ENCODE data around the gene RFX6.
"Not testable (repeated sequence)": the region's sequence is repeated elsewhere in the genome, so short reads cannot be mapped to it uniquely, and the experiment has no call there.

Gene RFX6, protein sequence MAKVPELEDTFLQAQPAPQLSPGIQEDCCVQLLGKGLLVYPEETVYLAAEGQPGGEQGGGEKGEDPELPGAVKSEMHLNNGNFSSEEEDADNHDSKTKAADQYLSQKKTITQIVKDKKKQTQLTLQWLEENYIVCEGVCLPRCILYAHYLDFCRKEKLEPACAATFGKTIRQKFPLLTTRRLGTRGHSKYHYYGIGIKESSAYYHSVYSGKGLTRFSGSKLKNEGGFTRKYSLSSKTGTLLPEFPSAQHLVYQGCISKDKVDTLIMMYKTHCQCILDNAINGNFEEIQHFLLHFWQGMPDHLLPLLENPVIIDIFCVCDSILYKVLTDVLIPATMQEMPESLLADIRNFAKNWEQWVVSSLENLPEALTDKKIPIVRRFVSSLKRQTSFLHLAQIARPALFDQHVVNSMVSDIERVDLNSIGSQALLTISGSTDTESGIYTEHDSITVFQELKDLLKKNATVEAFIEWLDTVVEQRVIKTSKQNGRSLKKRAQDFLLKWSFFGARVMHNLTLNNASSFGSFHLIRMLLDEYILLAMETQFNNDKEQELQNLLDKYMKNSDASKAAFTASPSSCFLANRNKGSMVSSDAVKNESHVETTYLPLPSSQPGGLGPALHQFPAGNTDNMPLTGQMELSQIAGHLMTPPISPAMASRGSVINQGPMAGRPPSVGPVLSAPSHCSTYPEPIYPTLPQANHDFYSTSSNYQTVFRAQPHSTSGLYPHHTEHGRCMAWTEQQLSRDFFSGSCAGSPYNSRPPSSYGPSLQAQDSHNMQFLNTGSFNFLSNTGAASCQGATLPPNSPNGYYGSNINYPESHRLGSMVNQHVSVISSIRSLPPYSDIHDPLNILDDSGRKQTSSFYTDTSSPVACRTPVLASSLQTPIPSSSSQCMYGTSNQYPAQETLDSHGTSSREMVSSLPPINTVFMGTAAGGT

DNA sequence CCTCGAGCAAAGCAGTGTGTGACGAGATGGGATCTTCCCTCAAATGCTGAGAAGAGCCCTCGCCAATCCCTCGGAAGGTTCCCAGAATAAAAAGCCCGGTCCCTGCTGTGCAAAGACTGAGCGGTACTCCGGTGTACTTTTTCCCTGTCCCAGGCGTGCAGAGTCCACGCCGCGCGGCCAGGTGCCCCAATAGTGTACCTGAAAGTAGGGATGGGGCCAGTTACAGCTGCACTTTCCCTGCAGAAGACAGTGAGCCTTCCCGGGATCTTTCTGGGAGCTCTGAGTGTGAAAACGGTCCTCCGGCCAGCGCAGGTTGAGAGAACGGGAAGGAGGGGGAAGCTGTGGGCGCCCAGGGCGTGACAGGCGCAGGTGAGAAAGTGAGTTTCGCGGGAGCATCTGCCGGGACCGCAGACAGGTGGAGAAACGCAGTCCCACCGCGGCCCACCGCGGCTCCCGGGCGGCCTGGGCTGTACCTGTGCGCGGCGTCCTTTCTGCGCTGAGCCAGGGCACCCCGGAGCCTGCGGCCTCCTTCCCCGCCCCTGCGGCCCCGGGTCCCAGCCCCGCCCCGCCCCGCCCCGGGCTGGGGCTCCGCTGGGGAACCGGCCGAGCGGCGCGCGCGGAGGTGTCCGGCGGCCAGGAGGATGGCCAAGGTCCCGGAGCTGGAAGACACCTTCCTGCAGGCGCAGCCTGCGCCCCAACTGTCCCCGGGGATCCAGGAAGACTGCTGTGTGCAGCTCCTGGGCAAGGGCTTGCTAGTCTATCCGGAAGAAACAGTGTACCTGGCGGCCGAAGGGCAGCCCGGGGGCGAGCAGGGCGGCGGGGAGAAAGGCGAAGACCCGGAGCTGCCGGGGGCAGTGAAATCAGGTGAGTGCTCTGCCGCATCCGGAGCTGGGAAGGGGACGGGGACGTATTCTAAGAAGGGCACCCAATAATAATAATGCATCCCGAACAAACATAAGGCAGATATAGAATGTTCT lies at the start of gene RFX6:
Gene RFX6, plus strand, starts transcription at position 608 of the 977 bp plus-strand sequence. Its CDS starts 34 bp downstream, at position 642.
- no peak for DNase-seq

DNA sequence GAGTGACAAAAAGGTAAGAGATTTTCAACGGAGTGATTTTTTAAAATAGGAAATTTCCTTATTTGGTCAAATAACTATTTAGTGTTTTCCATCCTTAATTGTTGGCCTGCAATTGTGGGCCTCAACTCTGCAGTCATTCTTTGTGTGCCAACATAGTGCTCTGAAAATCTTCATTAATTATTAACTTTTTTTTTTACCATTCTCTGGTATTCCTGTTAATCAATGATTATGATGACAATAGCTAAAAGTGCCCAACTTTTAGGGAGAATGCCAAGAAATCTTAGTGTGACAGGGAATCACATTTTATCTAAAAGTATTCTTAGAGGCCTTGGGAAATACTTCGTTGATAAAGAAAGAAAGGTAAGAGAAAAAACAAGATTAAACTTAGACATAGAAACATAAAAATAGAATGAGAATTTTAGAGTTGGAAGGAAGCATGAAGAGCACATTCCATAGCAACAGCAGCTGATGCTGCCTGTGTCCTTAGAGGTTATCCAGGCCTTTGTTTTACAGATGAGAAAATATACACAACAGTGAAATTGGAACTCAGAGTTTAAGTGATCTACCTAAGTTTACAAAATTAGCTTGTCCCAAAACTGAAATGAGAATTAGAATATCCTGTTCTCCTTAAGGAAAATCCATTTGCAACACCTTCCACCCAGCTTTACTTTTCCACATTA lies 49.3 kb upstream of the RFX6 start:
- no peak for DNase-seq

DNA sequence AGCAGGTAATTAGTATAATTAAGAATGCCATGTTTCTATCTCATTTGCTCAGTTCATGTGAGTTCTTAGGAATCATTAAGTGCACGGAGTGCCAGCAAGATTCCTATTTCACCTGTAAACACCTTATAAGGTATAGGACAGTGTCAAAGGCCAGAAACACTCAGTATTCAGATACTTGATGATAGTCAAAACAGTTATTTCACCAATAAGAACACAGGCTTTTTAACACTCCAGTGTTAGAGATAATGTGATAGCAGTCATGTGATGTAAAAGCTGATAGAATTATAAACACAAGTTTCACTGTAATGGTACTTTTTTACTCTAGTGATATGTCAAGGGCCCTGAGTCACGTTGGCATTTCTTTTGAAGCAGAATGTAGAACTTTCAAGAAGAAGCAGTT lies 48.1 kb upstream of the RFX6 start, which contains the start of gene GPRC6A:
Gene GPRC6A, minus strand, starts transcription at position 101 of the 400 bp plus-strand sequence. Its CDS starts 70 bp downstream, at position 31.
- DNase-seq = no peak

DNA sequence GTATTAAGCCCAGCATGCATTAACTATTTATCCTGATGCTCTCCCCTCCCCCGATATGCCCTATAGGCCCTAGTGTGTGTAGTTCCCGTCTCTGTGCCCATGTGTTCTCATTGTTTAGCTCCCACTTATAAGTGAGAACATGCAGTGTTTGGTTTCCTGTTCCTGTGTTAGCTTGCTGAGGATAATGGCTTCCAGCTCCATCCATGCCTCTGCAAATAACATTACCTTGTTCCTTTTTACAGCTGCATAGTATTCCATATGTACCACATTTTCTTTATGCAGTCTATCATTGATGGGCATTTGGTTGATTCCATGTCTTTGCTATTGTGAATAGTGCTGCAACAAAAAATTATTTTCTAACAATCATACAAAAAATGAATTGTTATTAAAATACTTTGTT lies 42.5 kb upstream of the RFX6 start:
- not testable (repeated sequence) for DNase-seq

DNA sequence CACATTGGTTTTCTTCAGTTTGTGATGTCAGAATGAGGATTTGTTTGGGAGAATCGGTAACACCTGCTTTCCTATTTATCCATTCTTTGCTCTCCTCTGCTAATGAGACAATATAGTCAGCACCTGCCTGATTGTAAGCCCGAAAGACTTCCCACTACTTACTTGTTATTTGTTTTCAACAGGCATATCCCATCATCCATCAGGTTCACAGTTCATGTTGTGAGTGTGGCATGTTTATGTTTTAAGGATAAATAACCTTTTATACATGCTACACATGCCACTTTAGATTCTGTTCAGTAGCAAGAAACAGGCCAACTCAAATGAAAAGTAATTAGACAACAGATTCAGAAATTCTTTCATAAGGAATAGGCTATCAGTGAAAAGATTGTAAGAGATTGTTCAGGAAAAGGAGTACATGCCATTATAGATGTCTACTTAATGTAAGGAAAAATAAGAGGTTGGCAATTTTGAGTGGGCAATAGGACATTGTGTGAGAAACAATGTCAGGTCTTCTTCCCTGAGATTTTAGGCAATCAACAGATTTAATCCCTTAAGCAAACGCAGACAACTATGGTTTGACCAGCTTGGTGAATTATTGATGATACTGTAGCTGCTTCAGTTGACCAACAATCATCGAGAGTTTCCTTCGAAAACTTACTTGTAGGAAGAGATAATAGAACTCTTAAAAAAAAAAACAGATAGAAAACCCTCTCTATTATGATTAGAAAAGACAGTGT lies 40.3 kb upstream of the RFX6 start:
- no peak for DNase-seq

DNA sequence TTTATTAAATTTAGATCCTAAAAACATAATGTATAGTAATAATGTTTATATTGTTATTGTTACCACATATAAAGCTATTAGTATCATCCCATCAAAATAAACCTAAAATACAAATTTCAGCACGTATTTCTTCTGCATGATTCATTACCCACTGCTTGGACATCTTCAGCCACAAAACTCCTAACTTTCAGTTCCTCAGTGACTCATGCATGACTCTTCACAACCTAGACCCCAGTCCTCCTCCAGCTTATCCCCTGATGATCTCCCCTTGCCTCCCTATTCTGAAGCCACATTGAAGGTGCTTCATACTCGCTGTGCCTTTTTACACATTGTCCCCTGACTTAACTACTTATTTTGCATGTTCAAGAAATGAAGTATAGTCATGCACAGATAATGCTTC lies 37.0 kb upstream of the RFX6 start:
- DNase-seq = no peak

DNA sequence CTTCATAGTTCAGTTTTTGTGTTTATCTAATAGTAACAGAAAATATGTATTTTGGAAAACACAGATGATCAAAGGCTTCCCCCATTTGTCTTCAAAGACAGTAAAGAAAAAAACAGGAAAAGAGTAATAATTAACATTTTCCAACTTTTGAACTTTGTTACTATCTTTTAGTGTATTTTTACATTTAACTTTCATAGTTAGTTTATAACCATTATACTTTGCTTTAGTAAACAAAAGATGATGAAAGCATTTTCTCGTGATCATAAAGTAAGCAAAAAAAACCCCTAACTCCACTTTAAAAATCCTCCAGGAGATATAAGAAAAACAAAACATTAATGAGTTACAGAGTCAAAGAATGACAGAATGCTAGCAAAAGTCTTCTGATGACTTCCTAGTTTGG lies 34.6 kb upstream of the RFX6 start:
- no peak for DNase-seq

DNA sequence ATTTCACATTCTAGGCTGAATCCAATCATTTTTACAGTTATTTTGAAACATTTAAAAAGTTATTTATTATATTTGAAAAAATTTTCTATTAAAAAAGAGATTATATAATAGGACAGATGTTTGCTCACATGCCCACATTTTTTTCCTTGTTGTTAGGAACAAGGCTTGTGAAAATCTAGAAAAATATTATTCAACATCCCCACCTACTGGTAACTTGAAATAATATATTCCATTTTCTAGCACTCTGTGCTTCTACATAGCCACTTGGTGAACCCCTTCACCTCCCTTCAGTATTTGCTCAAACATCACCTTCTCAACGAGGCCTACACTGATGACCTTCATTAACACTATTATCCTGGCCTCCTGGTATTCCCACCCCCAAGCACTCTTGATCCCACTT lies 29.8 kb upstream of the RFX6 start:
- DNase-seq = no peak

DNA sequence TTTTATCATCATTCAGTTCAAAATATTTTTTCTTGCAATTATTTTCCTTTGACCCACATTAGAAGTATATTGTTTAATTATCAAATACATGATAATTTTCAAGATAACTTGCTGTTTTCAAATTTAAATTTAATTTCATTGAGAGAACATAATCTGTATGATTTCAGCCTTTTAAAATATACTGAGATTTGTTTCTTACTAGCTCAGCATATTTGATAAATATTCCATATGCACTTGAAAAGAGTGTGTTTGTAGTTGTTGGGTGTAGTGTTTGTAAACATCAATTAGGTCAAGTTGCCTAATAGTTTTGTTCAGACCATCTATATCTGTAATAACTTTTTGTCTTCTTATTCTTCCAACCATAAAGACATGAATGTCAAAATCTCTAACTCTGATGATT lies 19.0 kb upstream of the RFX6 start:
- DNase-seq = no peak

DNA sequence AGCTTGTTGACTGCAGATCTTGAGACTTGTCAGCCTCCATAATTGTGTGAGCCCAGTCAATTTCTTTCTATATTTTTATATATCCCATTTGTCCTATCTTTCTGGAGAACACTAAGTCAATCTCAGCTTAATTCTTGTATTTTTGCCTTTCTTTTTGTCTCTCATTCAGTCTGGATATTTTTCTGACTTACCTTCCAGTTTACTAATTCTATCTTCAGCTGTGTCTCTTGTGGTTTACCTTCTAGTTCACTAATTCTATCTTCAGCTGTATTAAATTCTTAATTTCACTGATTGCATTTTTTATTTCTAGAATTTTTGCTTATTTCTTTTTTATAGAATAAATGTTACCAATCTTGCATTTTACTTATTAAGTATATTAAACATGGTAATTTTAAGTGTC lies 17.8 kb upstream of the RFX6 start:
- no peak for DNase-seq

DNA sequence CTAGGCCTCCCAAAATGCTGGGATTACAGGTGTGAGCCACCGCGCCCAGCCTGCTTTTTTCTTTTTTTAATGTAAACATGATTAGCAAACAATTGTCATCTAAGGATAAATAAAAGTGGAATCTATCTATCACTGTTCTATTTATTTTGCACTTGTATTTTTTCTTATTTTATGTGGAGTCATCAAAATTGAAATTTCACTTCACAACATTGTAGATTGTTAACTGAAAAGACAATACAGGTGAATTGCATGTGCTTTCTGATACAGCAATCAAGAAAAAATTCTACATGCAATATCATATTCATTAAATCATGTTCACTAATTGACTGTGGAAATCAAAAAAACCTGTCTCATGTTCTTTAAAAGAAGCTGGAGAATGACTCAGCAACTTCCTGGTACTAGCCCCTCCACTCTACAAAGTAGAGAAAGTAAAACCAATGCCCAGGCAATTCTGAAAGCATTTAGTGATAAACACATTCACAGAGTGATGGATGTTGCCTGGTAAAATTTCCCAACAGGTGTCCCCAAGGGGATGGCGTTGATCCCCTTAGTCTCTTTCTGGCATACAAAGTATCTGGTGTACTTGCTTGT lies 10.7 kb upstream of the RFX6 start:
- DNase-seq = no peak

DNA sequence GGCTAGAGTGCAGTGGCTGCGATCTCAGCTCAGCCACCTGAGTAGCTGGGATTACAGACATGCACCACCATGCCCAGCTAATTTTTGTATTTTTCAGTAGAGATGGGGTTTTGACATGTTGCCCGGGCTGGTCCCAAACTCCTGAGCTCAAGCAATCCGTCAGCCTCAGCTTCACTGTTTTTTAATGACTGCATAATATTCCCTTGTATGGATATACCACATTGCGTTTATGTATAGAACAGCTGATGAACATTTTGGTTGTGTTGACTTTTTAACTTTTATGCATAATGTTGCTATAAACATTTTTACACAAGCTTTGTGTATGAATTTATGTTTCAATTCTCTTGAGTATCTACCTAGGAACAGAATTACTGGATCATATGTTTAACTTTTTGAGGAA lies 4.3 kb upstream of the RFX6 start:
- no peak for DNase-seq

DNA sequence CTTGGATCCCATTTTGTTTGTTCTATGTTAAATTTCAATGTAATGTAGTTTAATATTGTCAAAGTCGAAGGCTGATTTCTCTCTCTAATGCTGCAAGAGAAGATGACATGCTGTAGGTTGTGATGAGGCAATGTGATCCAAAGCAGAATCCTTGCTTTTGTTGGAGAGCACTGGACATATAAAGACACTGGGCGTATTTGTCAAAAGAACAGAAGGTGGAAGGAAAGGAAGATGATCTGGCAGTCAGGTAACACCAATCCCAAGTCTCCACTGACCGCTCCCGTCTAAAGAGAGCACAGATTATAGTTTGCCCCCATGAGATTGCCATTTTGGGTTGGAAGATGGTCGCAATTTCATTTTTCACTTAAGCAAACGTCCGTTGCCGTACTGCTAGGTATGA lies 935 bp upstream of the RFX6 start:
- no peak for DNase-seq

DNA sequence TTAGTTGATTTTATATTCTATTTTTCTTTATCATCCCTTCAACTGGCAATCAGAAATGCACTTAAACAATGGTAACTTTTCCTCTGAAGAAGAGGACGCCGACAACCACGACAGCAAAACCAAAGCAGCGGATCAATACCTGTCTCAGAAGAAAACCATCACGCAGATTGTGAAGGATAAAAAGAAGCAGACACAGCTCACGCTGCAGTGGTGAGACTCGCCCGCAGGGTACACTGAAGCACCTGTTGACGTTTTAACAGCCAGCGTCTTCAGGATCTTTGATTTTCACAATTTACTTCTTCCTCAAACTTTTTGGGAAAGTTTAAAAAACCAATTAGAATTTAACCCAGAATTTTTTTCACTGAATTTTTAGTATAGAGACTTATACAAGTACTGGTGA lies 701 bp downstream of the RFX6 start:
- no peak for DNase-seq

DNA sequence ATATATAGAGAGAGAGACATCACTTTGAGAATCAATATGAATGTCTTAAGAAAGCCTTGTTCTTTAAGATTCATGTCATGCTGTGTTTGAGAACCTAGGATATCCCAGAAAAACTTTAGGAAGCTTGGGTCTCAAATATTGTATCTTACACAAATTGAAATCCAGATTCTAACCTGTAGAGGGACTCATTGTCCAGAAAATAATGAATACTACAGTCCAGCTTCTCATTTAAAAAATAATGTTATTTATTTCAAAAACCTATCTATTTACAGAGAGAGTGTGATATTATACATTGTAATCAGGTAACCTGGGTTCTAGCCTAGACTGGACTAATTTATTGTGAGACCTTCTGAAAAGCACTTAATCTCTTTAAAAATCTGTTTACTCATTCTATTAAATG lies 4.2 kb downstream of the RFX6 start:
- DNase-seq = no peak

DNA sequence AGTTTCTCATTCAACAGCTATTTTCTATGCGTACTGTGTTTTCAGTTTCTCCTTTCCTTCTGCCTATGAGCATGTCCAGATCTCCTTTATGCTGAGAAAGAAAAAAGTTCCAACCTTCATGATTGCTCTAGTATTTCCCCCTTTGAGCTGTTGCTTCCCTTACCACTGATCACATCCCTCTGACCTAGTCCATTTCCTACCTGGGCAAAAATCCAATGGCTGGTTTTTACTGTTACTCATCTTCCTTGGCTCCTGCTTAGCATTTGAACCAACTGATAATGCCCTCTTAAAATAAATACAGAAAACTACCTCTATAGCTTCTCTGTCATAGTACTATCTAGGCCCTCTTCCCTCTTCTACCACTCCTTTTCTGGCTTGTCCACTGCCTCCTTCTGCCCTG lies 6.0 kb downstream of the RFX6 start:
- no peak for DNase-seq

DNA sequence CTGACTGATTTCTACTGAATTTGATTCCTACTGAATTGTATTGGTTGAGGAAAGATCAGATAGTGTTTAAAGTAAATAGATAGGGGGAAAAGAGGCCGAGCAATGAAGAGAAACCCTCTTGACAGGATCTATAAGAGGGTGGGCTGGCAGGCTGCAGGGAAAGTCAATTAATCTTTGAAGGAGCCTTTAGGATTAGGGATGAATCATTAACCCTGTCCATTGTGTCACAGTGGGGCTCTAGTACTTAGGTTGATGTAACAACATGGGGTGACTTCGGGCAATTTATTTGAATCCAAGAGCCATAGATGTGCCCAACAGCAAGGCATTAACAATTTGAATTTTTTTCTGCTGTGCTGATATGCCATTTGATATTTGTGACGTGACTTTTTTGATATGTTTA lies 7.5 kb downstream of the RFX6 start:
- no peak for DNase-seq

DNA sequence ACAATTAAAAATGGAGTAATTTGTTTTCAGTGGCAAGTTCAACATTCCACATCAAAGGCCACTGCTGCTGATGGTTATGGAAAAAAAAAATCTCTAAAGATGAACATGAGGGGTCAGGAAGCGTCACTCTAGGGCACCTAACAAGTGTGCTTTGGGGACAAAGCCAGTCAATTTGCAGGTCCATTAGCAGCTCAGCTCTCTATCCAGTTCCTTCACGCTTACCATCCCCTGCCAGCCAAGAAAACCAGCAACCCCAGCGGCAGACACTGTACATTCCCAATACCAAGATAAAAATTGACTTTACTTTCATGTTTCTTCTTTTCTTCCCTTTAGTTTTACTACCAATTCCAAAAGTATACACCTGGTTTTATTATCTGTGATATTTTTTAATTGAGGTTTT lies 10.1 kb downstream of the RFX6 start:
- DNase-seq = no peak

DNA sequence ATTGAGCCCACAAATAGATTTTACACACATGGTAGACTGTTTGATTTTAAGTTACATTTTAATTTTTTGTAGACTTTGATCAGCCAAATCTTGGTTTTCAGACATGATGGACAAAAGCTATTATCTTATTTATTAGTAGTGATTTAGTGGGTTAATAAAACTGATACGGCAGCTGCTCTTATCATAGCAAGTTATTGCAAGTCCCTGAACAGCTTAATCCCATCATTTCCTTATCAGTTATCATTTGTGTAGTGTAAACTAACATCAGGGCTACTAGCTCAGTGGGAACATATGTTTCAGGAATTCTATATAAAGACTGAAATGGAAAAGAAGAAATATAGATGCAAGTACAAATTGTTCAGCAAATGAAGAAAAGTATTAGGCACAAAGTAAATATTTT lies 10.9 kb downstream of the RFX6 start:
- DNase-seq = no peak

DNA sequence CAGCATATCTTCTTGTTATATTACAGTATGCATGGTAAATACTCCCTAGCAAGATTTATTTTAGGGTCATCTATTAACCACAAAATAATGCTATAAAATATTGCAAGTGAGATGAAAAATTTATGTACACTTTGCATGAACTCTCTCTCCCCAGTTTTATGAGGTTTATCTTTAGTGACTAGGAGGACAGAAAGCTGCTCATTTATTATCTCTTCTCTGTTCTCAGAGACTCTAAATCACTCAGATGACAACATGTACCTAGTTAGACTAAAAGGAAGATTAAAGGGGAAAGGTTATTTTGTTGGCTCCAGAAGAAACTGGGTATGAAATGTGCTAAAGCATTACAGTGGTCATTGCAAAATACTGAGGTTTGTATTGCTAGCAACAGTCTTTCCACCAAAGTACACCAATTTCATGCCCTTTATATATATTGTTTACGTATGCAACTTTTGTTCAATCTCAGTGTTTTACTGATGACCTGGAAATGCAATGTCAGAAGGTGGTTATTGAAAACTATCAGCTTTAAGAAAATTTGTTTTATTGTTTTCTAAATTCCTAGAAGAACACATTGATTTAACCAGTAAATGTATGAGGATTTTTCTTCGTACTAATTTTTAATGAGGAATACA lies 11.8 kb downstream of the RFX6 start:
- DNase-seq = no peak

DNA sequence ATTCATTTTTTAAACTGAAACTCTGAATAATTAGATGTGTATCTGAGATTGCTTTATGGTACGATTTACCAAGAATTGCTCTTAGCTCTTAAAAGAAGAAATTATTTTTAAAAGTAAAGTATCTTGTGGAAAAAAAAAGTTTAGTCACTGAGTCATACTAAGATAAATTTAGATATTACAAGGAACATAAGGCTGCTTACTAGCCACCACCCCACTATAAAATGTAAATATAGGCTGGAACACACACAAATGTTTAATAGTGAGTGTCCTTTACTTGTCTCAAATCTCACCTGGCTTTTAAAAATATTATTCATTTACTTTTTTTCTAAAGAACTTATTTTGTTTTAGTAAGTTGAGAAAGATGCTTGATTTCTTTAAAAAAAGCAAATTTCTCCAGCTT lies 17.6 kb downstream of the RFX6 start:
- no peak for DNase-seq
